HG03457 (cell line): ENCODE measurements around the gene GFRA1.
"Not testable (repeated sequence)": the region's sequence is repeated elsewhere in the genome, so short reads cannot be mapped to it uniquely, and the experiment has no call there.

Source experiments
- ATAC-seq: cut with Tn5 transposase; IDR thresholded peaks from one replicate; pipeline ENCODE4 v1.9.1; 2021; ENCODE audit warnings: moderate number of reproducible peaks; ENCODE audit not compliant: unreplicated experiment

GFRA1 gene

GRCh38 chr10:116044801-116045248 is 228.2 kb downstream of the GFRA1 start:
- no peak for ATAC-seq

GRCh38 chr10:116043861-116044260 is 229.1 kb downstream of the GFRA1 start:
- no peak for ATAC-seq

GRCh38 chr10:116043304-116043703 is 229.7 kb downstream of the GFRA1 start:
- ATAC-seq: no peak

GRCh38 chr10:116041948-116042347 is 231.1 kb downstream of the GFRA1 start:
- no peak for ATAC-seq

- no peak for ATAC-seq
Observed at GRCh38 chr10:116039612-116040011, 233.4 kb downstream of the GFRA1 start.

- ATAC-seq: no peak
Observed at GRCh38 chr10:116038259-116038658, 234.7 kb downstream of the GFRA1 start.

- not testable (repeated sequence) for ATAC-seq
Observed at GRCh38 chr10:116035406-116035805, 237.6 kb downstream of the GFRA1 start.

GRCh38 chr10:116030576-116030975 is 242.4 kb downstream of the GFRA1 start:
- ATAC-seq: no peak

- no peak for ATAC-seq
Observed at GRCh38 chr10:116029826-116030225, 243.2 kb downstream of the GFRA1 start.

- no peak for ATAC-seq
Observed at GRCh38 chr10:116027355-116027754, 245.7 kb downstream of the GFRA1 start.

GRCh38 chr10:116026725-116027124 is 246.3 kb downstream of the GFRA1 start:
- no peak for ATAC-seq

- no peak for ATAC-seq
Observed at GRCh38 chr10:116026315-116026714, 246.7 kb downstream of the GFRA1 start.

GRCh38 chr10:116024271-116024878 is 248.6 kb downstream of the GFRA1 start:
- ATAC-seq: no peak

GRCh38 chr10:116017405-116017804 is 255.6 kb downstream of the GFRA1 start:
- no peak for ATAC-seq

- no peak for ATAC-seq
Observed at GRCh38 chr10:116015583-116016333, 257.2 kb downstream of the GFRA1 start.

GRCh38 chr10:116014871-116015582 is 258.0 kb downstream of the GFRA1 start:
- no peak for ATAC-seq

GRCh38 chr10:116014326-116014725 is 258.7 kb downstream of the GFRA1 start:
- no peak for ATAC-seq

GRCh38 chr10:116011929-116012328 is 261.1 kb downstream of the GFRA1 start:
- ATAC-seq: no peak

GRCh38 chr10:116007256-116007891 is 265.6 kb downstream of the GFRA1 start:
- ATAC-seq: no peak
